SJCRH30 (cell line): ENCODE measurements around the gene MARK1. TPM values are rescaled to one million over a fixed set of nuclear protein-coding genes. Genes with fewer than 3 reads are reported as not detected.
"Not testable (repeated sequence)": the region's sequence is repeated elsewhere in the genome, so short reads cannot be mapped to it uniquely, and the experiment has no call there.

Experiments
- DNase-seq, 2 experiments: peaks; one replicate each; pipeline ENCODE4 v3.0.0-alpha.2; 2015 to 2020
- H3K27ac ChIP-seq: fragments of 250-450 bp; sonication (Bioruptor Pico); 2 replicates; pipeline ENCODE4 v1.5.1; 2020; ENCODE audit warnings: mild to moderate bottlenecking, moderate library complexity
- H3K27me3 ChIP-seq: fragments of 250-450 bp; sonication (Bioruptor Pico); 2 replicates; pipeline ENCODE4 v1.5.1; 2020; ENCODE audit warnings: mild to moderate bottlenecking, moderate library complexity
- H3K36me3 ChIP-seq: fragments of 250-450 bp; sonication (Bioruptor Pico); 2 replicates; pipeline ENCODE4 v1.5.1; 2020; ENCODE audit warnings: mild to moderate bottlenecking, moderate library complexity
- H3K4me1 ChIP-seq: fragments of 250-450 bp; sonication (Bioruptor Pico); 2 replicates; pipeline ENCODE4 v1.5.1; 2020; ENCODE audit warnings: mild to moderate bottlenecking, moderate library complexity
- H3K4me3 ChIP-seq: fragments of 250-450 bp; sonication (Bioruptor Pico); 2 replicates; pipeline ENCODE4 v1.5.1; 2020; ENCODE audit warnings: mild to moderate bottlenecking, moderate library complexity
- H3K9me3 ChIP-seq: fragments of 250-450 bp; sonication (Bioruptor Pico); replicated peaks from 2 replicates; pipeline ENCODE4 v1.5.1; 2020; ENCODE audit warnings: mild to moderate bottlenecking, moderate library complexity
- total RNA-seq: library from RNA; depleted of rRNA; stranded (reverse); fragments of >200 nt; shearing (Covaris generic); gene quantifications from 2 replicates; pipeline ENCODE4 v1.2.3, GENCODE V29; 2014

Gene MARK1
- total RNA-seq, 1 experiment from 2014 or later: 8.7 TPM

DNA sequence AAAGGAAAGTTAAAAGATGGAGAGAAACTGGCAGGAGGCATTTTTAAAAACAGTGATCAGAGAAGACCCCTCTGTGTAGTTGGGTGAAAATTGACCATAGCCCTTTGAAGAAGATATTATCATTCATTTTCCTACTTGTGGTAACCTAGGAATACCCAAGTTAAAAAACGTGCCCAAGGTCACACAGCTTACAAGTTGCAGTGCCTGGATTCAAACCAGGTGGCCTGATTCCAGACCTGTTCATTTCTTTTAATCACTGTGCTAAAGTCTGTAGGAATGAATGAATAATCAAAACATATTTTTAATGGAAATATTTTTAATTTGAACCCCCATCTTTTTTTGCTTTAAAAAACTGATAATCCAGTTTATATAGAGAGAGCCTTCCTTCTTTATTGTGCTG is 35.6 kb downstream of the MARK1 start:
- no peaks in the 10 kb centered on the region for H3K27me3 ChIP-seq
- H3K27ac ChIP-seq: no peak overlapping the region
- DNase-seq: no peak
- 0 out of 2 replicates have a peak, but pooled peaks cover 5% of the 10 kb centered on the region for H3K4me1 ChIP-seq
- H3K4me3 ChIP-seq: no peak overlapping the region
- H3K36me3 ChIP-seq: no peaks in the 10 kb centered on the region
- no peaks in the 10 kb centered on the region for H3K9me3 ChIP-seq

DNA sequence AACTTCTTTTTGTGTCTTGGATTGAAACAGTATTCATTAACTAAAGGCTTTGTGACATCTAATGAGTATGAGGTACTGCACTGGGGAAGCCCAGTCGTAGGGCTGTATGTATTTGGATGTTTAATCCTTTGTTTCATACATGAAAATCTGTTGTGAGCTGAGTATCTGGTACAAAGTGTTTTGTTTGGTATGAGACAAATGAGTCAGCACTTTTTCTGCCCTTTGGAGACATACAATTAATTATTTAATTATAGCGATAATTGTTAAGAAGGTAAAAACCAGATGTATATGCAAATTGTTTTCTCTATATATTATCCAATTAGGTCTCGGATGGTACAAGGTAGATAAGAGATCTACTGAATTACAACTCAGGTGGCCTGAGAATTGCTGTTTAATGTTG is 36.3 kb downstream of the MARK1 start:
- 0 out of 2 replicates have a peak, but pooled peaks cover 5% of the 10 kb centered on the region for H3K4me1 ChIP-seq
- no peak overlapping the region for H3K4me3 ChIP-seq
- H3K27me3 ChIP-seq: no peaks in the 10 kb centered on the region
- no peaks in the 10 kb centered on the region for H3K36me3 ChIP-seq
- H3K9me3 ChIP-seq: no peaks in the 10 kb centered on the region
- DNase-seq: no peak
- no peak overlapping the region for H3K27ac ChIP-seq

DNA sequence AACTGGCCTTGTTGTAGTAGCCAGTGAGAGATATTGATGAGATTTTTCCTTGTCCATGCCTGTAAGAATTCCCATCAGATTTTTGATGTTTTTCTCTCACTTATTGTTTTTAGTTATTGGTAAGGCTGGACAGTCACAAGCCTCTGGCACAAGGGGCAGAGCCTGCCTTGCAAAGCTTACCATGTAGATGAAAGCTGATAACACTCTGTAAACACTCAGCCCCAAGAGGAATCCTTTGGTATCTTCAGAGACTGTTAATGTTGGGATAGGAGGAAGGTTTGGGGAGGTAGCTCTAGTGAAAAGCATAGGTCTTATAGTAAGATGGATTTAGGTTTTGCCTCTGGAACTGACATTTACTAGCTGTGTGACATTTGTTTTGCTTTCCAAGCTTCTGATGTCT is 37.7 kb downstream of the MARK1 start:
- Histone ChIP-seq H3K27me3 (no peaks in the 10 kb centered on the region), H3K4me1 (0 out of 2 replicates have a peak, but pooled peaks cover 5% of the 10 kb centered on the region), H3K36me3 (no peaks in the 10 kb centered on the region), H3K4me3 (no peak overlapping the region), H3K9me3 (no peaks in the 10 kb centered on the region), H3K27ac (no peak overlapping the region)
- no peak for DNase-seq

DNA sequence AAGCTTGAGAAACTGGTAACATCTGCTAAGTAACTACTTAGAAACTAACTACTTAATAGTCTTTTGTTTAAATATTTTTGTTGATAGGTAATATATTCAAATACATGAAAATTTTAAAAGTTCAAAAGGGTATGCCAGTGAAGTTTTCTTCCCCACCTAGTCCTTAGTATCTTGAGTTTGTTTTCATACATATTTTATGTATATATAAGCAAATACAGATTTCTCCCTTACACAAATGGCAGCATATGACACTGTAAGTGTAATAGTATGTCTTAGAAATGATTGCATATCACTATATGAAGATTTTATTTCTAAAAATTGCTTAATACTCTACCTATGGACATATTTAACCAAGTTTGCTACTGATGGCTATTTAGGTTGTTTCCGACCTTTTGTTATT is 38.9 kb downstream of the MARK1 start:
- Histone ChIP-seq H3K27me3 (no peaks in the 10 kb centered on the region), H3K4me3 (no peak overlapping the region), H3K9me3 (no peaks in the 10 kb centered on the region), H3K36me3 (no peaks in the 10 kb centered on the region), H3K27ac (no peak overlapping the region), H3K4me1 (0 out of 2 replicates have a peak, but pooled peaks cover 5% of the 10 kb centered on the region)
- no peak for DNase-seq

DNA sequence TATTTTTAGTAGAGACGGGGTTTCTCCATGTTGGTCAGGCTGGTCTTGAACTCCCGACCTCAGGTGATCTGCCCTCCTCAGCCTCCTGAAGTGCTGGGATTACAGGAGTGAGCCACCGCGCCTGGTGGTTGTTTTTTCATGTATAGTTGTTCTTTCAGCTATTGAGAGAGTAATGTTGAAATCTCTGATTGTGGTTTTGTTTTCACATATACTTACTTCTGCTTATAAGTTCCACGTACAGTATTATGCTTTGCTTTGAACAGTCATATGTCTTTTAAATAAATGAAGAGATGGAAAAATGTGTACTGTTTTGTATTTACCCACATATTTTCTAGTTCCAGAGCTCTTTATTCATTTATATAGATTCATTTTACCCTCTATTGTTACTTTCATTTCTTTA is 44.5 kb downstream of the MARK1 start:
- Histone ChIP-seq H3K4me1 (no peaks in the 10 kb centered on the region), H3K9me3 (no peaks in the 10 kb centered on the region), H3K27ac (no peak overlapping the region), H3K27me3 (no peaks in the 10 kb centered on the region), H3K4me3 (no peak overlapping the region), H3K36me3 (no peaks in the 10 kb centered on the region)
- DNase-seq: no peak

DNA sequence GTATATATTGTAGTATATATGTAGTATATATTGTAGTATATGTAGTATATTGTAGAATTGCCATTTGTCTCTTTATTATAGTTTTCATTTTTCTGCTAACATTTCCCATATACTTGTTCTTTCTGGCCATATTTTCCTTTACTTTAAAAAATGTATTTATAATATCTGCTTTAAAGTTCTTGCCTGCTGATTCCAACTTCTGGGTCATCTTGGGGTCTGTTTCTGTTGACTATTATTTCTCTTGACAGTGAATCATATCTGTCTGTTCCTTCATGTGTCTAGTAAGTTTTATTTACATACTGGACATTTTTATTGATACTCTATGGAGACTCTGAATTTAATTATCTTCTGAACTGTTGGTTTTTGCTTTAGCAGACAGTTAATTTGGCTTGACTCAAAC is 45.9 kb downstream of the MARK1 start:
- Histone ChIP-seq H3K36me3 (no peaks in the 10 kb centered on the region; the same call in 1 of the 2 replicates), H3K4me3 (no peak overlapping the region), H3K27me3 (no peaks in the 10 kb centered on the region), H3K27ac (no peak overlapping the region), H3K4me1 (no peaks in the 10 kb centered on the region), H3K9me3 (no peaks in the 10 kb centered on the region)
- no peak for DNase-seq

DNA sequence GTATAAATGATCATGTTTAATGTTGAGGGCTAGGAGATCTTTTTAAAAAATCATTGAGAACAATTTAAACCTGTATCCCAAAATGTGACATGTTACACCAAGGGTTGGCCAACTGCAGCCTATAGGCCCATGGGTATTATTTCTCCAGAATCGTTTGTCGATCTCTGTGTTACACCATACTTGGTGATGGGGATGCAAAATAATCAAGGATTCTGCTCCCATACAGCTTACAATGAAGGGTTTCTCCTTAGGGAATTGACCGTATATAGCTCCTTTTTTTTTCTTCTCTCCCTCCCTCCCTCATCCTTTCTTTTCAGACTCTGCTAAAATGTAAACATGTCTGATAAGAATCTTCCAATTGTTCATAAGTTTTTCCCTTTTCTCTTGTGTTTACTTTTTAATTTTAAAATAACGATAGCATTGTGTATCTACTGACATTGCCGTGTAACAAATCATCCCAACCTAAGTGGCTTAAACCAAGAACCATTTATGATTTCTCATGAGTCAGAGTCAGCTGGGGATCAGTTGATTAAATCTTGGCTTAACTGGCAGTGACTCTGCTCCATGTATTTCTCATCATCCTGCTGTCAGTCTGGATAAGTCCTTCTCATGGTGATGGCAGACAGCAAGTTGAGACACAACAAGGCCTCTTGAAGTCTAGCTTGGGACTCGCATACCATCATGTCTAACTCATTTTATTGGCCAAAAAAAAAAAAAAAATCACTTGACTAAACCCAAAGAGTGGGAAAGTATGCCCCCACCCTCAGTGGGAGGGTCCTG is 48.0 kb downstream of the MARK1 start:
- H3K36me3 ChIP-seq: peaks cover 2% of the 10 kb centered on the region; the same call in 1 of the 2 replicates
- no peak for DNase-seq
- no peak overlapping the region for H3K4me3 ChIP-seq
- no peaks in the 10 kb centered on the region for H3K4me1 ChIP-seq
- no peaks in the 10 kb centered on the region for H3K9me3 ChIP-seq
- no peaks in the 10 kb centered on the region for H3K27me3 ChIP-seq
- no peak overlapping the region for H3K27ac ChIP-seq

DNA sequence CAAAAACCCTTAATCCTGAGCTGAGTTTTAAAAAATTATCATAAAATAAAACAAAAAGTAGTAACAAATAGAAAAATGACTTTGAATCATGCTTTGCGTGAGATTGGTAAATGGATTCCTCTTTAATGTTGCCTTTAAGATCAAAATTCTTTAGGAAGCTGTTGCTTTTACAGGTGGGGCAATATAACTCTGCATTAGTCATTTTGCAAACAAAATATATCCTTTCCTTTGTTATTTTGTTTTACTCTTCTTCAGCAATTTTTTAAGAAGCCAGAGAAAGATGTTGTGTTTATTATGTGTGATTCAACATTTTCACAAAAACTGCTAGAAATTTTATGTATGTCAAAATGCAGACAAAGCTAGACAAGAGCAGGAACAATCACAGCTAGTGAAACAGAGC is 50.0 kb downstream of the MARK1 start:
- Histone ChIP-seq H3K36me3 (peaks cover 2% of the 10 kb centered on the region; the same call in 1 of the 2 replicates), H3K27ac (no peak overlapping the region), H3K4me3 (no peak overlapping the region), H3K9me3 (no peaks in the 10 kb centered on the region), H3K27me3 (no peaks in the 10 kb centered on the region), H3K4me1 (no peaks in the 10 kb centered on the region)
- DNase-seq: no peak

DNA sequence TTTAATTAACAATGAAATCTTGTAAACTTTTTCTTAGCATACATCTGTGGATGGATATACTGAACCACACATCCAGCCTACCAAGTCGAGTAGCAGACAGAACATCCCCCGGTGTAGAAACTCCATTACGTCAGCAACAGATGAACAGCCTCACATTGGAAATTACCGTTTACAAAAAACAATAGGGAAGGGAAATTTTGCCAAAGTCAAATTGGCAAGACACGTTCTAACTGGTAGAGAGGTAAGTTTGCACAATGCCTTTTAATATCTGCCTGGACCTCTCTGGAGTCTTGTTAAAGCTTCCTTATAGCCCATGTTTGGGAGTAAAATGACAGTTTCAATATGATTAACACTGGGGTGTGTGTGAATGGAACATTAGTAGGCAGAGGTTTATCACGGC is 51.4 kb downstream of the MARK1 start:
- no peaks in the 10 kb centered on the region for H3K9me3 ChIP-seq
- no peak for DNase-seq
- H3K4me3 ChIP-seq: no peak overlapping the region
- H3K27ac ChIP-seq: no peak overlapping the region
- no peaks in the 10 kb centered on the region for H3K27me3 ChIP-seq
- peaks cover 2% of the 10 kb centered on the region; the same call in 1 of the 2 replicates for H3K36me3 ChIP-seq
- no peaks in the 10 kb centered on the region for H3K4me1 ChIP-seq

DNA sequence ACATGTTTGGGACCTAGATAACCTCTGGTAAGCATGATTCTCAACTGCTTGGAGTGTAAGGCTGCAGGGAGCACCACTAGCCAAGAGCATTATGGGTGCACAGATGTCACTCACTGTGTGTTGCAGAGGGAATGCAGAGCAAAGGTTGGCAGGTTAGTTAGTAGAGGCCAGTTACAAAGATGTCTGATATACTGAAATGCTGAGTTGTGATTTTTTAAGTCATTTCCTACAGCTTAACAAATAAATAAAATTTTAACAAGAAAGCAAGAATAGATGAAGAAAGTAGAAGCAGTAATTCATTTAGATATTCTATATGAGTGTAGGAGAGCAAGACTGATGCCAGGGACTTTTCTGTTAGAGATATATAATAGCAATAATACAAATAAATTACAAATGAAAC is 64.8 kb downstream of the MARK1 start:
- peaks cover under 1% of the 10 kb centered on the region; the same call in 1 of the 2 replicates for H3K36me3 ChIP-seq
- H3K4me1 ChIP-seq: no peaks in the 10 kb centered on the region
- no peak overlapping the region for H3K27ac ChIP-seq

DNA sequence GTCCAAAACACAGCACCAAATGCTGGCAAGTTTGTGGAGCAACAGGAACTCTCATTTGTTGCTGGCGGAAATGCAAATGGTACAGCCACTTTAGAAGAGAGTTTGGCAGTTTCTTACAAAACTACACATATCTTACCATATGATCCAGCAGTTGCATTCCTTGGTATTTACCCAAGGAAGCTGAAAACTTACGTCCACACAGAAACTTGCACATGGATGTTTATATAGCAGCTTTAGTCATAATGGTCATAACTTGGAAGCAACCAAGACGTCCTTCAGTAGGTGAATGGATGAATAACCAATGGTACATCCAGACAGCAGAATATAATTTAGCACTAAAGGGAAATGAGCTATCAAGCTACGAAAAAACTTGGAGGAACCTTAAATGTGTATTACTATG is 66.4 kb downstream of the MARK1 start:
- Histone ChIP-seq H3K4me3 (no peak overlapping the region), H3K4me1 (no peaks in the 10 kb centered on the region), H3K27me3 (no peaks in the 10 kb centered on the region), H3K27ac (no peak overlapping the region), H3K36me3 (peaks cover 3% of the 10 kb centered on the region; the same call in 1 of the 2 replicates), H3K9me3 (no peaks in the 10 kb centered on the region)
- no peak for DNase-seq

More for the DNA sequence above, 64.8 kb downstream of the MARK1 start:
- Histone ChIP-seq H3K4me3 (no peak overlapping the region), H3K9me3 (no peaks in the 10 kb centered on the region), H3K27me3 (no peaks in the 10 kb centered on the region)
- no peak for DNase-seq

DNA sequence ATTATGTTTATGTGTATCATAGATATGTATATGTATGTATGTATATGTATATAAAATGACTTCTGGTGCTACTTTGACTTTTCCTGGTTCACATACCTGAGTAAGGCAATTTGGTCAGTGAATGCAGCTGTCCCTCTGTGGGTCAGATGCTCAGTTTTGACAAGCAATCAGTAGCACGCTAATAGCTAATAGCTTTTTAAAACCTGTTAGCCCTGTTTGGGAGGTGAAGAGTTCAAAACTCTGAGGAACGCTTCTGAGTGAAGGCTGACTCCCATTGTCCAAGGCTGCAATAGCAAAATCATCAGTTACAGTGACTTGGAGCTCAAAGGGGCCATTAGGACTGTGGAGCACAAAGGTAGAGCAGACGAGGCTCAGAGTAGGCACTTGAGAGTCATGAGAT is 67.2 kb downstream of the MARK1 start:
- no peaks in the 10 kb centered on the region for H3K9me3 ChIP-seq
- no peaks in the 10 kb centered on the region for H3K27me3 ChIP-seq
- peaks cover 3% of the 10 kb centered on the region; the same call in 1 of the 2 replicates for H3K36me3 ChIP-seq
- H3K4me1 ChIP-seq: no peaks in the 10 kb centered on the region
- DNase-seq: no peak
- no peak overlapping the region for H3K27ac ChIP-seq
- no peak overlapping the region for H3K4me3 ChIP-seq

DNA sequence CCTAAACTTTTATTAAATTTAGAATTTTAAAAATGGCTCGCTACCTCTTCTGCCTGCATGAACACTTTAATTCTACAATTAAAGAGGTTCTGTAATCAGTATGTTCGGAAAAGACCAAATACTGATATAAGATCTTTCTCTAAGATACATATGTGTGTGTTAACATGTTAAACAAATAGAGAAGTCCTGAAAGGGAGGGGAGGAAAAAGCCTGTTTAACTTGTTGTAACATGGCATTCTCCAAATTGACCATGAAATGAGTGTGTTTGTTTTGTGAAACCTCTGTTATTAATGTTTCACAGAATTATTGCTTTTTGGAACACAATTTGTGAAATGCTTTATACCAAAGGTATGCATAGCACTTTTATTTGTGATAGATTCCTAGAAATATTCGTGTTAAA is 77.0 kb downstream of the MARK1 start:
- Histone ChIP-seq H3K27ac (no peak overlapping the region), H3K4me1 (no peaks in the 10 kb centered on the region), H3K4me3 (no peak overlapping the region), H3K36me3 (no peaks in the 10 kb centered on the region; the same call in 1 of the 2 replicates), H3K27me3 (no peaks in the 10 kb centered on the region), H3K9me3 (0 out of 2 replicates have a peak, but pooled peaks cover 3% of the 10 kb centered on the region)
- no peak for DNase-seq

DNA sequence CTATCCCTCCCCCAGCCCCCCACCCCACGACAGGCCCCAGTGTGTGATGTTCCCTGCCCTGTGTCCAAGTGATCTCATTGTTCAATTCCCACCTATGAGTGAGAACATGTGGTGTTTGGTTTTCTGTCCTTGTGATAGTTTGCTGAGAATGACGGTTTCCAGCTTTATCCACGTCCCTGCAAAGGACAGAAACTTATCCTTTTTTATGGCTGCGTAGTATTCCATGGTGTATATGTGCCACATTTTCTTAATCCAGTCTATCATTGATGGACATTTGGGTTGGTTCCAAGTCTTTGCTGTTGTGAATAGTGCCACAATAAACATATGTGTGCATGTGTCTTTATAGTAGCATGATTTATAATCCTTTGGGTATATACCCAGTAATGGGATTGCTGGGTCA is 77.7 kb downstream of the MARK1 start:
- H3K4me1 ChIP-seq, H3K27ac ChIP-seq, H3K36me3 ChIP-seq, DNase-seq, H3K9me3 ChIP-seq, H3K27me3 ChIP-seq, H3K4me3 ChIP-seq: not testable (repeated sequence)

DNA sequence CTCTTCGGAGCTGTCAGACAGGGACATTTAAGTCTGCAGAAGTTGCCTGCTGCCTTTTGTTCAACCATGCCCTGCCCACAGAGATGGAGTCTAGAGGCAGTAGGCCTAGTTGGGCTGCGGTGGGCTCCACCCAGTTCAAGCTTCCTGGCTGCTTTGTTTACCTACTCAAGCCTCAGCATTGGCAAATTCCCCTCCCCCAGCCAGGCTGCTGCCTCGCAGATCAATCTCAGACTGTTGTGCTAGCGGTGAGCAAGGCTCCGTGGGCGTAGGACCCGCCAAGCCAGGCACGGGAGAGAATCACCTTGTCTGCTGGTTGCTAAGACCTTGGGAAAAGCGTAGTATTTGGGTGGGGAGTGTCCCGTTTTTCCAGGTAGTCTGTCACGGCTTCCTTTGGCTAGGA is 83.2 kb downstream of the MARK1 start:
- H3K27ac ChIP-seq, H3K36me3 ChIP-seq, H3K9me3 ChIP-seq, H3K4me1 ChIP-seq, H3K27me3 ChIP-seq, H3K4me3 ChIP-seq, DNase-seq: not testable (repeated sequence)

DNA sequence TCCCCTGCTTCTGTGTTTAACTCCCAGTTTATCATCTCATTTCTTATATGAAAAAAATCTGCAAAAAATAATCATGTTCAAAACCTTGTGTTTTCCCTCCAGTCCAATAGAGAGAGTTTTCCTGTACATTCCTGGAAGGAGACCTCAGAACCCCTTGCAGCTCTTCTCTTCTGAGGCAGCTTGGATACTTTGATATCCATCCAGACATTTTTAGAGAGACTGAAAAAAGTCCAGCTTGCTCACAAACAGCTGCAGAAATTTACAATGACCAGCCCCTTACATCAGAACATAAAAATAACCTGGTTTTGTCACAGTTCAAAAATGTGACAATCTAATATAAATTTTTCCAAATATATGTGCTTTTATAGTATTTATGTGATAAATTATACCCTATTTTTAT is 88.9 kb downstream of the MARK1 start:
- DNase-seq: no peak
- no peaks in the 10 kb centered on the region for H3K27me3 ChIP-seq
- H3K9me3 ChIP-seq: no peaks in the 10 kb centered on the region
- no peak overlapping the region for H3K27ac ChIP-seq
- H3K4me1 ChIP-seq: no peaks in the 10 kb centered on the region
- no peak overlapping the region for H3K4me3 ChIP-seq
- peaks cover 3% of the 10 kb centered on the region; the same call in 1 of the 2 replicates for H3K36me3 ChIP-seq
